IPS-18a (cell line): Measurements from ENCODE around the gene TFDP2.

Source experiments
- H3K27ac ChIP-seq: one replicate; pipeline ENCODE4 v1.5.1; 2013; ENCODE audit warnings: low read length
- H3K27me3 ChIP-seq: one replicate; pipeline ENCODE4 v1.6.1; 2013; ENCODE audit warnings: mild to moderate bottlenecking, low read length; ENCODE audit not compliant: control insufficient read depth, insufficient read depth
- H3K36me3 ChIP-seq: one replicate; pipeline ENCODE4 v1.6.1; 2013; ENCODE audit warnings: low read depth, low read length; ENCODE audit not compliant: control insufficient read depth
- H3K4me1 ChIP-seq: one replicate; pipeline ENCODE4 v1.6.1; 2013; ENCODE audit warnings: low read depth, low read length; ENCODE audit not compliant: control insufficient read depth
- H3K4me3 ChIP-seq: one replicate; pipeline ENCODE4 v1.5.1; 2013; ENCODE audit warnings: low read length
- H3K9ac ChIP-seq: one replicate; pipeline ENCODE4 v1.6.1; 2013; ENCODE audit warnings: mild to moderate bottlenecking, low read length, moderate library complexity
- H3K9me3 ChIP-seq: one replicate; pipeline ENCODE4 v1.6.1; 2013; ENCODE audit warnings: low read depth, low read length; ENCODE audit not compliant: control insufficient read depth

The TFDP2 gene

DNA sequence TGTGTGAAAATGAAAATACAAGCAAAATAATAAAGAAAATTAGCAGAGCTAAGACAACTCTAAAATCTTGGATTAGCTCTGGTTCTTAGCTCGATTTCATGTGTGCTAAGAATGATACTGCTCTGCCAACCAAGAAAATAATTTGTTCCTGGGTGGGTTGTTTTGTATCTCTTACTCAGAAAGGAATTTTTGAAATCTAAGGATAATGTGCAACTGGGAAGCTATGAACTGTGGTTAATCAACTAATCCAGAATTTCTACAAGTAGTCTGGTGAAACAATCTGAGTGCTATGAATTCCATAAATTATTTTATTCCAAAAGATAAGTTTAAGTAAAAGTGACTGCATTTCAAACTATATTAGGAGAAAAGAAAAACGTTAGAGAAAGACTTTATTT is 92.0 kb downstream of the TFDP2 start:
- H3K9me3 ChIP-seq: no peaks in the 10 kb centered on the region
- no peak overlapping the region for H3K4me3 ChIP-seq
- H3K4me1 ChIP-seq: peaks cover 6% of the 10 kb centered on the region
- no peak overlapping the region for H3K9ac ChIP-seq
- H3K27ac ChIP-seq: no peak overlapping the region
- H3K36me3 ChIP-seq: no peaks in the 10 kb centered on the region
- H3K27me3 ChIP-seq: no peaks in the 10 kb centered on the region

DNA sequence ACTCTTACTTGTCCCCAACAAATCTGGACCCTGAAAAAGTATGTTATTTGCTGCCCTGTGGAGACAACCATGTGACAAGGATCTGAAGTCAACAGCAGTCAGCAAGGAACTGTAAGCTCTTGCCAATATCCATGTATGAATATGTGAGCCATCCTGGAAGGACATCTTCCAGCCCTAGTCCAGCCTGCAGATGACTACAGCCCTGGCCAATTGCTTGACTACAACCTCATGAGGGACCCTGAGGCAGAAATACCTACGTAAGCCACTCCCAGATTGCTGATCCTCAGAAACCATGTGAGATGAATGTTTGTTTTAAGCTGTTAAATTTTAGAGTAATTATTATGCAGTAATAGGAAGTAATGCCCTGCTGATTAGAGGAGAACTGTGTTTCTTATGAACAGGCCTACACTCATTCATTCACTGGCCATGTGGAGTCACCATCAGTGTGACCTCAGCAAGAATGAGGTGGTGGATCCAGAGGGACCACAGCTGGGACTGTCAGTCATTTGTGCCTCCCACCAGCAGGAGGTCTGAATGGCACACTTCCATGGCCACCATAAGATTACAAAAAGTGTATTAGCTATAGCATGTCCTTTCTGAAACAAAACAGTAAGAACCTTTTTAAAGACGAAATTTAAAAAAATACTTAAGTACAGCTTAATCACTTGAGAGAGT is 92.6 kb downstream of the TFDP2 start:
- Histone ChIP-seq H3K4me3 (no peak overlapping the region), H3K36me3 (no peaks in the 10 kb centered on the region), H3K27me3 (no peaks in the 10 kb centered on the region), H3K9me3 (no peaks in the 10 kb centered on the region), H3K4me1 (peaks cover 6% of the 10 kb centered on the region), H3K27ac (no peak overlapping the region), H3K9ac (no peak overlapping the region)

DNA sequence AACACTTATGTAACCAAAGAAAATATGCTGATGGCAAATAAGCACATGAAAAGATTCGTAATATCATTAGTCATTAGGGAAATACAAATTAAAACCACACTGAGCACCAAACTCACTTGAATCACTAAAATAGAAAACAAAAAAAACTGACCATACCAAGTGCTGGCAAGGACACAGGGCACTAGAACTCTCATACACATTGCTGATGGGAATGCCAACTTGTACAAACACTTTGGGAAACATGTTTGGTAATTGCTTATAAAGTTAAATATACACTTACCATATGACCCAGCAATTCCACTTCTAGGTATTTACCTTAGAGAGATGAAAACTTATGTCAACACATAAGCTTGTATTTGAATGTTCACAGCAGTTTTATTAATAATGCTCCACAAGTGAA is 95.5 kb downstream of the TFDP2 start:
- Histone ChIP-seq H3K9me3 (no peaks in the 10 kb centered on the region), H3K36me3 (no peaks in the 10 kb centered on the region), H3K9ac (no peak overlapping the region)

DNA sequence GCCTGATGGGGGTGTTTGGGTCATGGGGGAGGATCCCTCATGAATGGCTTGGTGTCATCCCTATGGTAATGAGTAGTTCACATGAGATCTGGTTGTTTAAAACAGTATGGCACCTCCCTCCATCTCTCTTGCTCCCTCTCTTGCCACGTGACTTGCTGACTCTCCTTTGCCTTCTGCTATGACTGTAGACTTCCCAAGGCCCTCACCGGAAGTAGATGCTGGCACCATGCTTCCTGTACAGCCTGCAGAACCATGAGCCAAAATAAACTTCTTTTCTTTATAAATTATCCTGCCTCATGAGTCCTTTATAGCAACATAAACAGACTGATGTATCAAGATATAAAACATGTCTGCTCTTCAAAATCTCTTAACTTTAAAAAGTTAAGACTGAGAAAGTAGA is 96.1 kb downstream of the TFDP2 start:
- H3K27me3 ChIP-seq: no peaks in the 10 kb centered on the region
- H3K36me3 ChIP-seq: no peaks in the 10 kb centered on the region
- no peak overlapping the region for H3K27ac ChIP-seq
- H3K9ac ChIP-seq: no peak overlapping the region
- no peak overlapping the region for H3K4me3 ChIP-seq
- no peaks in the 10 kb centered on the region for H3K9me3 ChIP-seq
- no peaks in the 10 kb centered on the region for H3K4me1 ChIP-seq

More for the DNA sequence above, 95.5 kb downstream of the TFDP2 start:
- H3K4me1 ChIP-seq: no peaks in the 10 kb centered on the region
- H3K4me3 ChIP-seq: no peak overlapping the region
- H3K27ac ChIP-seq: no peak overlapping the region
- no peaks in the 10 kb centered on the region for H3K27me3 ChIP-seq

DNA sequence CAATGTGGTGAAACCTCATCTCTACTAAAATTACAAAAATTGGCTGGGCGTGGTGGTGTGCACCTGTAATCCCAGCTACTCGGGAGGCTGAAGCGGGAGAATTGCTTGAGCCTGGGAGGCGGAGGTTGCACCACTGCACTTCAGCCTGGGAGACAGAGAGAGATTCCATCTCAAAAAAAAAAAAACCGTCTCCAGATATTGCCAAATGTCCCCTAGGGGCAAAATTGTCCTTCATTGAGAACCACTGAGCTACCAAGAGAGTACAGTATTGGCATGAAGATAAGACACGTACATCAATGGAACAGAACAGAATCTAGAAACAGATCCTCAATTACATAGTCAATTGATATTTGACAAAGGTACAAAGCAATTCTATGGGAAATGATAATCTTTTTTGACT is 98.0 kb downstream of the TFDP2 start:
- H3K9me3 ChIP-seq: no peaks in the 10 kb centered on the region
- no peaks in the 10 kb centered on the region for H3K4me1 ChIP-seq
- no peak overlapping the region for H3K4me3 ChIP-seq
- H3K9ac ChIP-seq: no peak overlapping the region
- no peaks in the 10 kb centered on the region for H3K27me3 ChIP-seq
- no peaks in the 10 kb centered on the region for H3K36me3 ChIP-seq
- no peak overlapping the region for H3K27ac ChIP-seq

DNA sequence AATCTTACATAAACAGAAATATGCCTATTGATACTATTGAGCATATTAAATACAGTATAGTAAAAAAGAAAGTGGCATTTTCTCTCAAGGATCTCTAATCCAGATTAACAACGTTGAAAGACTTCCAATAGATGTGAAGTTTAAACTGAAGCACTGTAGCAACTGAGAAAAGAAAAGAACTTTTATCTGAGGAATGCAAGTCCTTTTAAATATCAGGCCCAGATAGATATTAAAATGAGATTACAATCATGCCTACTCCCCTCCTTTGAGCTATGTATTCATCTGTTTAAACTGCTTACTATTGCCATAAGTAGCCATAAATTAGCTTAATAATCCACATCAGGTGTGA is 102.3 kb downstream of the TFDP2 start:
- Histone ChIP-seq H3K27ac (no peak overlapping the region), H3K4me3 (no peak overlapping the region), H3K4me1 (no peaks in the 10 kb centered on the region), H3K9me3 (no peaks in the 10 kb centered on the region), H3K9ac (no peak overlapping the region), H3K36me3 (no peaks in the 10 kb centered on the region), H3K27me3 (no peaks in the 10 kb centered on the region)

DNA sequence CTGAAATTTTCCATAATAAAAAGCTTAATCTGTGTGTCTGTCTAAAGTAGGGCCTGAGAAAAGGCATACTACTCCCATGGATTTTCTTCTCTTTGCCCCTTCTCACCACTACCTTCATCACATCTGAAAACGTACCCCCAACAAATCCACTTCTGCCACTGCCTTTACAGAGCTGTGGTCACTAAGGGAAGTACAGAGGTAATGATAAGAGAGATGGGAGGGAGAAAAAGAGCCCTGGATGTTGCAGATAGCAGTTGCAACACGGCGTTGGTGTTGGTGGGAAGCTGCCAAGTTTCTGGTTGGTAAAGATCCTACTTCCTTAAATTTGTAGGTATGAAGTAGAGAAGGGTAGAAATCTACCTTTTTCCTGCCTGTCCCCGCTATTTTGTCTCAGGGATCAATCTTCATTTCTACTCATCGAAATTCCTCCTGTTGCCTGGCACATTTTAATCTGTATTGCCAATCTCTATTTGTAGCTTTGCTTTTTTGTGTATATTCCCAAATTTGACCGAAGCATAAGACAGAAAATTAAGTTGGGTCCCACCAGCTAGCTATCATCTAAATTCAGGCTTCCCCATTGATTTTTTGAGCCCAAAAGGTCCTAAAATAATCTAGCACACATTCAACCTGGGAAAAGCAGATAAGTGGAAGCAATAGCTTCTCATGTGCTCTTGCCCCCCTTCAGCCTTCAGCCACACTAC is 102.9 kb downstream of the TFDP2 start:
- H3K9me3 ChIP-seq: no peaks in the 10 kb centered on the region
- H3K36me3 ChIP-seq: no peaks in the 10 kb centered on the region
- no peaks in the 10 kb centered on the region for H3K4me1 ChIP-seq
- no peaks in the 10 kb centered on the region for H3K27me3 ChIP-seq
- H3K4me3 ChIP-seq: no peak overlapping the region
- H3K9ac ChIP-seq: no peak overlapping the region
- no peak overlapping the region for H3K27ac ChIP-seq

DNA sequence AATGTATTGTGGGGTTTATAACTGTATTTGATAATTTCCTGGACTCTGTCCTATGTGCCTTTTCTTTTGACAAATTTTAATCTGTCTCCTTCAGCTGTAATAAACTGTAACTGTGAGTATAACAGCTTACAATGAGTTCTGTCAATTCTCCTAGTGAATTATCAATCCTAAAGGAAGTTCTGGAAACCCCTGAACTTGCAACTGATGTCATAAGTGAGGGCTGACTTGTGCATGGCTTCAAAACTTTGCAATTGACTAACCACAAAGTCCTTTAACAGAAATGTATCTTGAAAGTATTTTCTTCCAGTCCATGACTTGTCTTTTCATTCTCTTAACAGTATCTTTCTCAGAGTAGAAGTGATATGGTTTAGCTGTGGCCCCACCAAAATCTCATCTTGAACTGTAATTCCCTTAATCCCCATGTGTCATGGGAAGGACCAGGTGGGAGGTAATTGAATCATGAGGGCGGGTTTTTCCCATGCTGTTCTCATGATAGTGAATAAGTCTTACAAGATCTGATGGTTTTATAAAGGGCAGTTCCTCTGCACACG is 108.3 kb downstream of the TFDP2 start:
- no peaks in the 10 kb centered on the region for H3K9me3 ChIP-seq
- H3K27me3 ChIP-seq: no peaks in the 10 kb centered on the region
- H3K9ac ChIP-seq: no peak overlapping the region
- no peaks in the 10 kb centered on the region for H3K36me3 ChIP-seq
- no peaks in the 10 kb centered on the region for H3K4me1 ChIP-seq
- no peak overlapping the region for H3K4me3 ChIP-seq
- no peak overlapping the region for H3K27ac ChIP-seq

DNA sequence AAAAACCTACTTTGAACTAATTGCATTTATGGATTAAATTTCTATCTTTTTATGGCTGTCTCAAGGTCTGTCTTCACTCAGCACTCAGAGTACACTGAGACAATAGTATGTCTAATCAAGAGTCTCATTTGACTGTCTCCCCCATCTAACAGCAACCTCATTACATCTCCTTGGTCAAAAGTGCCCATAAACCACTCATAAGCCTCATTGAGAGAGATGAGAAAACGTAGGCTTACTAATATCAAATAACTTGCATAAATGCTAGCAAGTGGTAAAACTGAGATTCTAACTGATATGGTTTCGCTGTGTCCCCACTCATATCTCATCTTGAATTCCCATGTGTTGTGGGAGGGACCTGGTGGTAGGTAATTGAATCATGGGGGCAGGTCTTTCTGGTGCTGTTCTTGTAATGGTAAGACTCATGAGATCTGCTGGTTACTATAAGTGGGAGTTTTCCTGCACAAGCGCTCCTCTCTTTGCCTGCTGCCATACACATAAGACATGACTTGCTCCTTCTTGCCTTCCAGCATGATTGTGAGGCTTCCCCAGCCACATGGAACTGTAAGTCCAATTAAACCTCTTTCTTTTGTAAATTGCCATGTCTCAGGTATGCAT is 113.9 kb downstream of the TFDP2 start:
- no peaks in the 10 kb centered on the region for H3K36me3 ChIP-seq
- H3K9me3 ChIP-seq: no peaks in the 10 kb centered on the region
- H3K4me3 ChIP-seq: no peak overlapping the region
- H3K4me1 ChIP-seq: no peaks in the 10 kb centered on the region
- H3K27me3 ChIP-seq: no peaks in the 10 kb centered on the region
- H3K27ac ChIP-seq: no peak overlapping the region
- H3K9ac ChIP-seq: no peak overlapping the region

DNA sequence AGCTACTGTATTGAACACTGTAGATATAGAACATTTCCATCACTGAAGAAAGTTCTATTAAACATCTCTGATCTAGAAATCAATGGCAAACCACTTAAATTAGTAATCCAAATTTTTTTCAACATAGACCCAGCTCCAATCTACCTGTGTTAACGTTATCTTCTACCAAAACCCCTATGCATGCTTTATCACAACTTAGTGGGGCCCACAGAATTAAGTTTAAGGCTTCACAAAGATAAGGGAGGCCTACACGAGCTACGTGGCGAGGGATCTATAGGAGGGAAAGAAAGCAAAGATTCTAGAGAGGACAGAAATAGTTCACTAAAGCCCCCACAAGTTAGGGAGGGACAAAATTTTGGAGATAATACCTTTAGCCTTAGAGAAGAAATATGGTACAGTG is 116.1 kb downstream of the TFDP2 start:
- Histone ChIP-seq H3K4me3 (no peak overlapping the region), H3K9me3 (no peaks in the 10 kb centered on the region), H3K9ac (no peak overlapping the region), H3K4me1 (peaks cover 6% of the 10 kb centered on the region), H3K27me3 (no peaks in the 10 kb centered on the region), H3K27ac (no peak overlapping the region), H3K36me3 (no peaks in the 10 kb centered on the region)

DNA sequence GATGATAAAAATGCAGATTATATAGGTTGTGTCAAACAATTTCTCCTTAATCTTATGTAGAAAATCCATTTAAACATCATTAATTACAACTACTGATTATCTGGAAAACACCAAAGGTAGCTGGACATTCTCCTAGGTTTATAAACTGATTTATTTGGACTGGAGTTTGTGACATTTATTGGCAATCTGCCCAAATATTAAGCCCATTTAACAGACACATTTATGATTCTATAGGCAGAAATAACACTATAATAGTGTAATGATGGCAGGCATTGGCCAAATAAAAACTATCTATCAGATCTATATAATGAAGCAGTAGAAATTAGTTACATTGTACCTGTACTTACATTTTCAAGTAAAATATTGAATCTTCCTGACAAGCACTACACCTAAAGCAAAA is 117.8 kb downstream of the TFDP2 start:
- no peaks in the 10 kb centered on the region for H3K36me3 ChIP-seq
- no peak overlapping the region for H3K27ac ChIP-seq
- no peak overlapping the region for H3K4me3 ChIP-seq
- no peak overlapping the region for H3K9ac ChIP-seq
- peaks cover 11% of the 10 kb centered on the region for H3K4me1 ChIP-seq
- H3K27me3 ChIP-seq: no peaks in the 10 kb centered on the region
- H3K9me3 ChIP-seq: no peaks in the 10 kb centered on the region
